ENCODE results near the gene HELB. TPM values are rescaled to one million over a fixed set of nuclear protein-coding genes. Genes with fewer than 3 reads are reported as not detected.

HELB gene
- total RNA-seq, 1 donor from 2014 or later = 6.9 TPM

GRCh38 chr12:66351301-66351700 lies 49.0 kb downstream of the HELB start:
- Histone ChIP-seq H3K27me3 (no peaks in the 10 kb centered on the region), H3K4me1 (no peaks in the 10 kb centered on the region), H3K4me3 (no peak overlapping the region), H3K27ac (no peak overlapping the region), H3K36me3 (no peaks in the 10 kb centered on the region), H3K9me3 (no peaks in the 10 kb centered on the region)
- TF ChIP-seq CTCF (IDR thresholded peaks at IDR 0.05) = no peak
- intact Hi-C loops (cut with DNase I) = no loop called here
- DNase-seq (no peak), ATAC-seq (no peak)

GRCh38 chr12:66352197-66352596 lies 49.9 kb downstream of the HELB start:
- Histone ChIP-seq H3K9me3 (no peaks in the 10 kb centered on the region), H3K27ac (no peak overlapping the region), H3K27me3 (no peaks in the 10 kb centered on the region), H3K4me1 (no peaks in the 10 kb centered on the region), H3K4me3 (no peak overlapping the region), H3K36me3 (no peaks in the 10 kb centered on the region)
- peak; percentile 31 for TF ChIP-seq CTCF (IDR thresholded peaks at IDR 0.05)
- peak; percentile 67 for ATAC-seq
- intact Hi-C loops (cut with DNase I) = no loop called here
- no peak for DNase-seq

GRCh38 chr12:66352899-66353298 lies 50.6 kb downstream of the HELB start:
- no peaks in the 10 kb centered on the region for H3K4me1 ChIP-seq
- no peak overlapping the region for H3K4me3 ChIP-seq
- no peak overlapping the region for H3K27ac ChIP-seq
- H3K36me3 ChIP-seq = no peaks in the 10 kb centered on the region
- no peak for DNase-seq
- TF ChIP-seq CTCF (IDR thresholded peaks at IDR 0.05) = no peak
- ATAC-seq = no peak
- H3K9me3 ChIP-seq = no peaks in the 10 kb centered on the region
- no peaks in the 10 kb centered on the region for H3K27me3 ChIP-seq
- intact Hi-C loops (cut with DNase I) = no loop called here

- no peak for TF ChIP-seq CTCF (IDR thresholded peaks at IDR 0.05)
- H3K27me3 ChIP-seq = no peaks in the 10 kb centered on the region
- intact Hi-C loops (cut with DNase I) = no loop called here
- no peaks in the 10 kb centered on the region for H3K4me1 ChIP-seq
- ATAC-seq (no peak), DNase-seq (no peak)
- no peak overlapping the region for H3K4me3 ChIP-seq
- no peaks in the 10 kb centered on the region for H3K9me3 ChIP-seq
- no peak overlapping the region for H3K27ac ChIP-seq
- H3K36me3 ChIP-seq = no peaks in the 10 kb centered on the region
Measured at GRCh38 chr12:66354291-66354690, 52.0 kb downstream of the HELB start.

- H3K36me3 ChIP-seq = no peaks in the 10 kb centered on the region
- no peaks in the 10 kb centered on the region for H3K9me3 ChIP-seq
- ATAC-seq = no peak
- DNase-seq = no peak
- intact Hi-C loops (cut with DNase I) = no loop called here
- no peak for TF ChIP-seq CTCF (IDR thresholded peaks at IDR 0.05)
- H3K27me3 ChIP-seq = no peaks in the 10 kb centered on the region
- no peaks in the 10 kb centered on the region for H3K4me1 ChIP-seq
- H3K4me3 ChIP-seq = no peak overlapping the region
- H3K27ac ChIP-seq = no peak overlapping the region
Measured at GRCh38 chr12:66359300-66359699, 57.0 kb downstream of the HELB start.

GRCh38 chr12:66361703-66362102 lies 59.4 kb downstream of the HELB start:
- H3K27me3 ChIP-seq = no peaks in the 10 kb centered on the region
- H3K36me3 ChIP-seq = no peaks in the 10 kb centered on the region
- no peaks in the 10 kb centered on the region for H3K4me1 ChIP-seq
- no peak for TF ChIP-seq CTCF (IDR thresholded peaks at IDR 0.05)
- H3K9me3 ChIP-seq = no peaks in the 10 kb centered on the region
- intact Hi-C loops (cut with DNase I) = no loop called here
- no peak overlapping the region for H3K4me3 ChIP-seq
- DNase-seq = no peak
- no peak for ATAC-seq
- no peak overlapping the region for H3K27ac ChIP-seq

Data from upper lobe of right lung (tissue), 1 donor.